ENCODE data around the gene MMAA. TPM values are rescaled to one million over a fixed set of nuclear protein-coding genes. Genes with fewer than 3 reads are reported as not detected.

Gene MMAA
- total RNA-seq, 1 experiment from 2014 or later = 6.8 TPM

GRCh38 chr4:145660064-145660463, 40.9 kb downstream of the MMAA start:
- H3K27ac ChIP-seq (ENCODE audit: low read depth, low read length, poor library complexity, severe bottlenecking) = no peak overlapping the region
- TF ChIP-seq CTCF (conservative IDR thresholded peaks at IDR 0.05; ENCODE audit: low read depth, low read length) (no peak), EZH2 (IDR thresholded peaks at IDR 0.05; ENCODE audit: borderline replicate concordance, low read depth, low read length, poor library complexity, severe bottlenecking) (no peak)
- ChIA-PET CTCF (no interaction called here), POLR2A (ENCODE audit: low non-redundant PET) (no interaction called here)
- intact Hi-C loops (cut with micrococcal nuclease; ENCODE audit: unreplicated experiment) = no loop called here
- no peaks in the 10 kb centered on the region for H3K36me3 ChIP-seq (ENCODE audit: insufficient read depth, low read length, poor library complexity, severe bottlenecking)
- BruUV-seq (replicated peaks) = no TSS peak
- no peak for DNase-seq (ENCODE audit: low spot score)
- no peaks in the 10 kb centered on the region for H3K9me3 ChIP-seq (ENCODE audit: low read depth, low read length, poor library complexity, severe bottlenecking)
- H3K27me3 ChIP-seq (replicated peaks; ENCODE audit: insufficient read depth, low read depth, low read length, poor library complexity) = no peaks in the 10 kb centered on the region
- H3K4me3 ChIP-seq (ENCODE audit: low read depth, low read length, poor library complexity, severe bottlenecking) = no peak overlapping the region
- no peaks in the 10 kb centered on the region for H3K4me1 ChIP-seq (ENCODE audit: insufficient read depth, low read length, poor library complexity, severe bottlenecking)

GRCh38 chr4:145663194-145663593, 44.0 kb downstream of the MMAA start:
- no peak for DNase-seq (ENCODE audit: low spot score)
- BruUV-seq (replicated peaks) = no TSS peak
- POLR2A ChIA-PET (ENCODE audit: low non-redundant PET) = no interaction called here
- CTCF ChIA-PET = no interaction called here
- Histone ChIP-seq H3K4me3 (ENCODE audit: low read depth, low read length, poor library complexity, severe bottlenecking) (no peak overlapping the region), H3K27me3 (replicated peaks; ENCODE audit: insufficient read depth, low read depth, low read length, poor library complexity) (no peaks in the 10 kb centered on the region), H3K36me3 (ENCODE audit: insufficient read depth, low read length, poor library complexity, severe bottlenecking) (no peaks in the 10 kb centered on the region), H3K4me1 (ENCODE audit: insufficient read depth, low read length, poor library complexity, severe bottlenecking) (no peaks in the 10 kb centered on the region), H3K27ac (ENCODE audit: low read depth, low read length, poor library complexity, severe bottlenecking) (no peak overlapping the region), H3K9me3 (ENCODE audit: low read depth, low read length, poor library complexity, severe bottlenecking) (no peaks in the 10 kb centered on the region)
- TF ChIP-seq CTCF (conservative IDR thresholded peaks at IDR 0.05; ENCODE audit: low read depth, low read length) (no peak), EZH2 (IDR thresholded peaks at IDR 0.05; ENCODE audit: borderline replicate concordance, low read depth, low read length, poor library complexity, severe bottlenecking) (no peak)
- intact Hi-C loops (cut with micrococcal nuclease; ENCODE audit: unreplicated experiment) = no loop called here

- no peaks in the 10 kb centered on the region for H3K36me3 ChIP-seq (ENCODE audit: insufficient read depth, low read length, poor library complexity, severe bottlenecking)
- no TSS peak for BruUV-seq (replicated peaks)
- DNase-seq (ENCODE audit: low spot score) = no peak
- TF ChIP-seq CTCF (conservative IDR thresholded peaks at IDR 0.05; ENCODE audit: low read depth, low read length) = no peak
- TF ChIP-seq EZH2 (IDR thresholded peaks at IDR 0.05; ENCODE audit: borderline replicate concordance, low read depth, low read length, poor library complexity, severe bottlenecking) = no peak
- intact Hi-C loops (cut with micrococcal nuclease; ENCODE audit: unreplicated experiment) = no loop called here
- no peaks in the 10 kb centered on the region for H3K27me3 ChIP-seq (replicated peaks; ENCODE audit: insufficient read depth, low read depth, low read length, poor library complexity)
- no peak overlapping the region for H3K27ac ChIP-seq (ENCODE audit: low read depth, low read length, poor library complexity, severe bottlenecking)
- ChIA-PET POLR2A (ENCODE audit: low non-redundant PET) (no interaction called here), CTCF (no interaction called here)
- no peak overlapping the region for H3K4me3 ChIP-seq (ENCODE audit: low read depth, low read length, poor library complexity, severe bottlenecking)
- H3K9me3 ChIP-seq (ENCODE audit: low read depth, low read length, poor library complexity, severe bottlenecking) = no peaks in the 10 kb centered on the region
- H3K4me1 ChIP-seq (ENCODE audit: insufficient read depth, low read length, poor library complexity, severe bottlenecking) = no peaks in the 10 kb centered on the region
Measured at GRCh38 chr4:145665773-145666172, 46.6 kb downstream of the MMAA start.
